ENCODE data around the gene HDAC1. TPM values are rescaled to one million over a fixed set of nuclear protein-coding genes. Genes with fewer than 3 reads are reported as not detected.

The HDAC1 gene
- total and polyA plus RNA-seq, 2 of the 13 experiments (the other 11 are each of a cell fraction or from before 2014, with no cell fraction given) = 93.5 to 189 TPM

DNA sequence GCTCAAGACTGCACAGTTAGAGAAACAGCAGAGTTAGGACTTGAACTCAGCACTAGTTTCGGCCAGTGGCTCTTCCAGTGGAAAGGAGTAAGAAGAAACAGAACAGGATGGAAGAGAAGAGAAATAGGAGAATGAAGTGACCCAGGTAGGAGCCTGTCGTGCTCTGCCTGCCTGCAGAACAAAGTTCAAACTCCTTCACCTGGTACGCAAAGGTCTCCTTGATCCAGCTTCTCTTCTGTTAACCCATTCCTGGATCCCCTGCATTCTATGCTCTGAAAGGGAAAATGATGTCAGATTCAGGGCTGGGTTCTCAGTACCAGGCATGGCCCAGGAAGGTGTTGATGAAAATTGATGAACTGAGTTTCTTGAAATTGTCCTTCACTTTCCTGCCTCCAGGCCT is 66.6 kb downstream of the HDAC1 start (continued):
- TF ChIP-seq JUNB (CRISPR knock-in tag; IDR thresholded peaks at IDR 0.05; ENCODE audit: borderline replicate concordance) (0 out of 2 replicates have a peak, but pooled peaks have one; percentile 19), RBM22 (optimal IDR thresholded peaks at IDR 0.05; ENCODE audit: low read length) (peak; percentile 27), NONO (IDR thresholded peaks at IDR 0.05) (no peak), NONO (CRISPR knock-in tag; conservative IDR thresholded peaks at IDR 0.05) (0 out of 2 replicates have a peak, but pooled peaks have one; percentile 32), ESRRA (CRISPR knock-in tag; IDR thresholded peaks at IDR 0.05; ENCODE audit: low read depth) (0 out of 2 replicates have a peak, but pooled peaks have one; percentile 27), TEAD3 (CRISPR knock-in tag; optimal IDR thresholded peaks at IDR 0.05; ENCODE audit: borderline replicate concordance) (peak; percentile 20), STAG1 (CRISPR knock-in tag; IDR thresholded peaks at IDR 0.05) (no peak), ZNF709 (CRISPR knock-in tag; IDR thresholded peaks at IDR 0.05) (0 out of 2 replicates have a peak, but pooled peaks have one; percentile 29)

DNA sequence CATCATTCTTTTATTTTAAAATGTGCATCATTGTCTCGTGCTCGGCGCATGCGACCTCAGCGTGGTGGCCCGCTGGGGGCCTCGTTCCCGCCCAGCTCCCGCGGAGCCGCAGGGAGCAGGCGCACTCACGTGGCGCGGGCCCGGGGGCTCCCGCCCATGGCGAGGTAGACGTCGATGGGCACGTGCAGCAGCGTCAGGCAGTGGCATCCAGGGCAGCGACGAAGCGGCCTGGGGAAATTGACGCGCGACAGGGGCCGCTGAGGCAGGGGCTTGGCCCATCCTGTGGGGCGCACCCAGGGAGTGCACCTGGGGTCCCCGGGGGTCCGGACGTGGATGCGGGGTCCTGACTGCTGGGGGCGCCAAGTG is 69.4 kb downstream of the HDAC1 start:
- 96% methylated on average over 35 of the region's 35 CpGs for WGBS (ENCODE audit: low lambda C conversion rate)
- no peak overlapping the region for H3K4me2 ChIP-seq (ENCODE audit: low read depth, low read length)
- BruUV-seq (replicated peaks) = no TSS peak

More for the DNA sequence above, 69.4 kb downstream of the HDAC1 start:
- Histone ChIP-seq H3K27me3 (ENCODE audit: control insufficient read depth in 1 of 2, insufficient read depth in 2 of 2, low read length in 2 of 2) (no peaks in the 10 kb centered on the region), H3K79me2 (ENCODE audit: insufficient read depth, low read length) (no peaks in the 10 kb centered on the region), H3K4me3 (replicated peaks in 1 of 3; ENCODE audit: insufficient read depth in 1 of 3, low read depth in 2 of 3, low read length in 3 of 3) (no peak overlapping the region), H3K4me1 (ENCODE audit: insufficient read depth, low read length) (peaks cover 26% of the 10 kb centered on the region), H3K9me3 (ENCODE audit: low read length) (no peaks in the 10 kb centered on the region), H2AFZ (ENCODE audit: low read length) (no peak overlapping the region), H3K9ac (ENCODE audit: insufficient read depth, low read depth, low read length) (no peak overlapping the region), H4K20me1 (ENCODE audit: insufficient read depth, low read length) (no peaks in the 10 kb centered on the region), H3K27ac (ENCODE audit: extremely low read length, insufficient read depth, low read length) (no peak overlapping the region), H3K36me3 (replicated peaks in 1 of 2; ENCODE audit: control insufficient read depth in 1 of 2, insufficient read depth in 2 of 2, low read length in 2 of 2) (peaks cover 2 to 27% of the 10 kb centered on the region in 2 experiments)
- ChIA-PET POLR2A (interaction anchor here (1.3 kb wide), 1 partner anchor 10 kb away, joined by 5 read pairs; no protein-coding TSS in a partner anchor), CTCF (ENCODE audit: low intra/inter-chr PET ratio, low total read pairs) (no interaction called here)
- FAIRE-seq (no peak), DNase-seq (ENCODE audit: low spot score) (no peak), ATAC-seq (no peak)
- in situ Hi-C loops (cut with HindIII; ENCODE audit: extremely low pct_ligation_motif_present, low pct_unique_long_range_greater_than_20kb) (no loop called here), intact Hi-C loops (cut with micrococcal nuclease; ENCODE audit: unreplicated experiment) (no loop called here)
- TF ChIP-seq AGO2 (optimal IDR thresholded peaks at IDR 0.05; ENCODE audit: low read depth, low read length) = peak; percentile 94
- peak; percentile 64; the same call in 1 of the 2 replicates for TF ChIP-seq RBFOX2 (IDR thresholded peaks at IDR 0.05; ENCODE audit: low read depth, low read length)
- TF ChIP-seq FOSL1 (CRISPR knock-in tag; IDR thresholded peaks at IDR 0.05; ENCODE audit: borderline replicate concordance) = no peak
- no peak for TF ChIP-seq HNRNPLL (IDR thresholded peaks at IDR 0.05; ENCODE audit: low read depth, low read length, poor library complexity, severe bottlenecking)
- TF ChIP-seq, protein P1, sequence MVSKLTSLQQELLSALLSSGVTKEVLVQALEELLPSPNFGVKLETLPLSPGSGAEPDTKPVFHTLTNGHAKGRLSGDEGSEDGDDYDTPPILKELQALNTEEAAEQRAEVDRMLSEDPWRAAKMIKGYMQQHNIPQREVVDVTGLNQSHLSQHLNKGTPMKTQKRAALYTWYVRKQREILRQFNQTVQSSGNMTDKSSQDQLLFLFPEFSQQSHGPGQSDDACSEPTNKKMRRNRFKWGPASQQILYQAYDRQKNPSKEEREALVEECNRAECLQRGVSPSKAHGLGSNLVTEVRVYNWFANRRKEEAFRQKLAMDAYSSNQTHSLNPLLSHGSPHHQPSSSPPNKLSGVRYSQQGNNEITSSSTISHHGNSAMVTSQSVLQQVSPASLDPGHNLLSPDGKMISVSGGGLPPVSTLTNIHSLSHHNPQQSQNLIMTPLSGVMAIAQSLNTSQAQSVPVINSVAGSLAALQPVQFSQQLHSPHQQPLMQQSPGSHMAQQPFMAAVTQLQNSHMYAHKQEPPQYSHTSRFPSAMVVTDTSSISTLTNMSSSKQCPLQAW (CRISPR knock-in tag; IDR thresholded peaks at IDR 0.05) = no peak
- TF ChIP-seq, protein P2, sequence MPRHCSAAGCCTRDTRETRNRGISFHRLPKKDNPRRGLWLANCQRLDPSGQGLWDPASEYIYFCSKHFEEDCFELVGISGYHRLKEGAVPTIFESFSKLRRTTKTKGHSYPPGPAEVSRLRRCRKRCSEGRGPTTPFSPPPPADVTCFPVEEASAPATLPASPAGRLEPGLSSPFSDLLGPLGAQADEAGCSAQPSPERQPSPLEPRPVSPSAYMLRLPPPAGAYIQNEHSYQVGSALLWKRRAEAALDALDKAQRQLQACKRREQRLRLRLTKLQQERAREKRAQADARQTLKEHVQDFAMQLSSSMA (CRISPR knock-in tag; IDR thresholded peaks at IDR 0.05) = no peak

All from HepG2 (cell line).